Activated B cell treated with CpG ODN at 0.5 μM for 24 hours (primary cell): ENCODE measurements around the gene LINGO3. TPM values are rescaled to one million over a fixed set of nuclear protein-coding genes. Genes with fewer than 3 reads are reported as not detected.

Experiments used
- ATAC-seq: fragments of 200-7000 bp; cut with Tn5 transposase; one replicate; pipeline ENCODE4 v1.10.0; 2021; ENCODE audit warnings: low read depth, mild to moderate bottlenecking, moderate library complexity
- CTCF ChIA-PET: fragments of 350-600 bp; sonication (Branson Sonifier 250); formaldehyde crosslinking; loops from one replicate; lab custom pipeline; 2021; ENCODE audit warnings: antibody characterized with exemption; lab: Charles Lee
- POLR2A ChIA-PET: fragments of 350-600 bp; sonication (Branson Sonifier 250); formaldehyde crosslinking; loops from one replicate; lab custom pipeline; 2021; ENCODE audit warnings: antibody characterized with exemption; lab: Charles Lee
- DNase-seq: peaks from one replicate; pipeline ENCODE4 v3.0.0; 2022
- H3K27ac Mint-ChIP-seq: one replicate; pipeline ENCODE4 v1.8.0; 2020; ENCODE audit warnings: mixed read lengths
- H3K27me3 Mint-ChIP-seq: one replicate; pipeline ENCODE4 v1.8.0; 2021; ENCODE audit warnings: mixed read lengths
- H3K36me3 Mint-ChIP-seq: one replicate; pipeline ENCODE4 v1.8.0; 2021; ENCODE audit warnings: low read depth, mixed read lengths
- H3K4me1 Mint-ChIP-seq: one replicate; pipeline ENCODE4 v1.8.0; 2021; ENCODE audit warnings: mixed read lengths
- H3K4me3 Mint-ChIP-seq: one replicate; pipeline ENCODE4 v1.8.0; 2020; ENCODE audit warnings: mild to moderate bottlenecking, mixed read lengths
- H3K9me3 Mint-ChIP-seq: one replicate; pipeline ENCODE4 v1.8.0; 2020; ENCODE audit warnings: mixed read lengths
- CTCF ChIP-seq: fragments of 200-600 bp; IDR thresholded peaks from one replicate; pipeline ENCODE4 v1.8.0; 2022; ENCODE audit warnings: antibody characterized with exemption, mild to moderate bottlenecking
- intact Hi-C: fragments of 100-400 bp; cut with micrococcal nuclease; formaldehyde crosslinking; loops from one replicate; pipeline ENCODE4 v1.15.1; 2024
- total RNA-seq: library from RNA; stranded (reverse); gene quantifications from 2 replicates; pipeline ENCODE4 v1.2.3, GENCODE V29; 2022

LINGO3 gene
- total RNA-seq, 1 donor from 2014 or later = 1.4 TPM

- H3K36me3 Mint-ChIP-seq = peaks cover 2% of the 10 kb centered on the region
- ATAC-seq (no peak), DNase-seq (no peak)
- peak overlapping the region; percentile 59 for H3K4me3 Mint-ChIP-seq
- ChIA-PET POLR2A (interaction anchor here (0.7 to 4.8 kb wide), 13 partner anchors 10 to 162 kb away, joined by 3 to 48 read pairs (median 6); partner anchors contain the start of genes GADD45B, LSM7 and PLEKHJ1), CTCF (interaction anchor here (0.8 to 2.8 kb wide), 14 partner anchors 11 to 159 kb away, joined by 3 to 16 read pairs (median 3); no protein-coding TSS in a partner anchor)
- H3K9me3 Mint-ChIP-seq = peaks cover 4% of the 10 kb centered on the region
- no peaks in the 10 kb centered on the region for H3K27me3 Mint-ChIP-seq
- peaks cover 55% of the 10 kb centered on the region for H3K4me1 Mint-ChIP-seq
- intact Hi-C loops = loop anchor here (10.0 kb wide), 1 partner anchor 220 kb away; the partner anchor contains the start of genes IZUMO4 and MOB3A
- peak overlapping the region; percentile 82 for H3K27ac Mint-ChIP-seq
- TF ChIP-seq CTCF = no peak
These were observed 7.3 kb upstream of the LINGO3 start for GRCh38 chr19:2315121-2315817.

- Mint-ChIP-seq H3K9me3 (peaks cover 4% of the 10 kb centered on the region), H3K4me3 (no peak overlapping the region), H3K27ac (no peak overlapping the region), H3K36me3 (peaks cover 2% of the 10 kb centered on the region), H3K27me3 (peaks cover 7% of the 10 kb centered on the region), H3K4me1 (peaks cover 42% of the 10 kb centered on the region)
- CTCF ChIA-PET = no interaction called here
- ATAC-seq = no peak
- TF ChIP-seq CTCF = no peak
- no peak for DNase-seq
- intact Hi-C loops = loop anchor here (2.0 to 10.0 kb wide), 2 partner anchors 14 to 218 kb away; partner anchors contain the start of genes IZUMO4 and MOB3A
- POLR2A ChIA-PET = interaction anchor here (1.0 kb wide), 1 partner anchor 24 kb away, joined by 4 read pairs; no protein-coding TSS in a partner anchor
These were observed 5.0 kb upstream of the LINGO3 start for GRCh38 chr19:2312820-2313501.

- no peak for DNase-seq
- Mint-ChIP-seq H3K4me1 (peaks cover 29% of the 10 kb centered on the region), H3K9me3 (peaks cover 4% of the 10 kb centered on the region), H3K4me3 (no peak overlapping the region), H3K36me3 (peaks cover 2% of the 10 kb centered on the region), H3K27ac (no peak overlapping the region), H3K27me3 (peaks cover 10% of the 10 kb centered on the region)
- ATAC-seq = no peak
- POLR2A ChIA-PET = interaction anchor here (0.6 to 1.5 kb wide), 5 partner anchors 9 to 290 kb away, joined by 3 to 8 read pairs (median 5); no protein-coding TSS in a partner anchor
- CTCF ChIA-PET = no interaction called here
- intact Hi-C loops = loop anchor here (10.0 kb wide), 1 partner anchor 216 kb away; the partner anchor contains the start of genes IZUMO4 and MOB3A
- no peak for TF ChIP-seq CTCF
These were observed 3.1 kb upstream of the LINGO3 start for GRCh38 chr19:2311093-2311492.

- ATAC-seq (no peak), DNase-seq (no peak)
- intact Hi-C loops = loop anchor here (10.0 kb wide), 1 partner anchor 215 kb away; the partner anchor contains the start of genes IZUMO4 and MOB3A
- POLR2A ChIA-PET = interaction anchor here (0.6 to 1.3 kb wide), 5 partner anchors 12 to 142 kb away, joined by 3 to 4 read pairs (median 3); partner anchors contain the start of genes LSM7 and SPPL2B
- no peak for TF ChIP-seq CTCF
- H3K9me3 Mint-ChIP-seq = peaks cover under 1% of the 10 kb centered on the region
- H3K4me3 Mint-ChIP-seq = no peak overlapping the region
- peaks cover under 1% of the 10 kb centered on the region for H3K36me3 Mint-ChIP-seq
- H3K27ac Mint-ChIP-seq = no peak overlapping the region
- H3K27me3 Mint-ChIP-seq = peaks cover 10% of the 10 kb centered on the region
- CTCF ChIA-PET = no interaction called here
- H3K4me1 Mint-ChIP-seq = peaks cover 17% of the 10 kb centered on the region
These were observed 1.9 kb upstream of the LINGO3 start for GRCh38 chr19:2309734-2310362.
